Measurements from ENCODE around the gene SETD1B.

Gene SETD1B

DNA sequence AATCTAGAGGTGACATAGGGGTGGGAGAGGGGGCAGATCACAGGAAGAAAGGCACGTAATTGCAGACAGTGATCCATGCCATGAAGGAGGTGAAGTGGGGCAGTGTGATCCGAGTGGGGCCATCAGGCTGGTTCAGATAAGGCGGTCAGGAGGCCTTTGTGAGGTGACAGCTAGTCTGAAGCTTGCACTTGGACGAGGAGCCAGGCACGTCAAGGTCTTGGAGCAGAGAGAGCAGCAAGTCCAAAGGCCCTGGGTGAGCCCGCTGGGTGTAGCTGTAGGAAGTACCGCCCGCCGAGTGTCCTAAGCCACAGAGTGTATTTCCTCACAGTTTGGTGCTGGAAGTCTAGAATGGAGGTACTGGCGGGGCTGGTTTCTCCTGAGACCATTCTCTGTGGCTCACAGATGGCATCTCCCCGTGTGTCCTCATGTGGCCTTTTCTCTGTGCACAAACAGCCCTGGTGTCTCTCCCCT is 33.9 kb upstream of the SETD1B start:
- no peaks in the 10 kb centered on the region for H3K36me3 ChIP-seq (ENCODE audit: control insufficient read depth, low read length)
- no peaks in the 10 kb centered on the region for H3K27me3 ChIP-seq (ENCODE audit: control insufficient read depth, low read length)
- no peaks in the 10 kb centered on the region for H3K9me3 ChIP-seq (ENCODE audit: control insufficient read depth, insufficient read depth, low read length)
- H4K20me1 ChIP-seq (ENCODE audit: control insufficient read depth, insufficient read depth, low read depth, low read length), result no peaks in the 10 kb centered on the region
- no peak overlapping the region for H3K4me3 ChIP-seq (ENCODE audit: low read length)
- H3K4me1 ChIP-seq (ENCODE audit: control insufficient read depth, low read length), result peaks cover 9% of the 10 kb centered on the region
- TF ChIP-seq, protein P1, sequence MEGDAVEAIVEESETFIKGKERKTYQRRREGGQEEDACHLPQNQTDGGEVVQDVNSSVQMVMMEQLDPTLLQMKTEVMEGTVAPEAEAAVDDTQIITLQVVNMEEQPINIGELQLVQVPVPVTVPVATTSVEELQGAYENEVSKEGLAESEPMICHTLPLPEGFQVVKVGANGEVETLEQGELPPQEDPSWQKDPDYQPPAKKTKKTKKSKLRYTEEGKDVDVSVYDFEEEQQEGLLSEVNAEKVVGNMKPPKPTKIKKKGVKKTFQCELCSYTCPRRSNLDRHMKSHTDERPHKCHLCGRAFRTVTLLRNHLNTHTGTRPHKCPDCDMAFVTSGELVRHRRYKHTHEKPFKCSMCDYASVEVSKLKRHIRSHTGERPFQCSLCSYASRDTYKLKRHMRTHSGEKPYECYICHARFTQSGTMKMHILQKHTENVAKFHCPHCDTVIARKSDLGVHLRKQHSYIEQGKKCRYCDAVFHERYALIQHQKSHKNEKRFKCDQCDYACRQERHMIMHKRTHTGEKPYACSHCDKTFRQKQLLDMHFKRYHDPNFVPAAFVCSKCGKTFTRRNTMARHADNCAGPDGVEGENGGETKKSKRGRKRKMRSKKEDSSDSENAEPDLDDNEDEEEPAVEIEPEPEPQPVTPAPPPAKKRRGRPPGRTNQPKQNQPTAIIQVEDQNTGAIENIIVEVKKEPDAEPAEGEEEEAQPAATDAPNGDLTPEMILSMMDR (IDR thresholded peaks at IDR 0.05; ENCODE audit: low read depth, low read length, poor library complexity, severe bottlenecking), result no peak
- no peak for TF ChIP-seq EZH2phosphoT487 (IDR thresholded peaks at IDR 0.05; ENCODE audit: borderline replicate concordance, low read length)
- H3K9me2 ChIP-seq (replicated peaks; ENCODE audit: control insufficient read depth, low read length), result no peaks in the 10 kb centered on the region
- H3K4me2 ChIP-seq (ENCODE audit: low read length), result no peak overlapping the region
- no peaks in the 10 kb centered on the region for H3K79me2 ChIP-seq (ENCODE audit: control insufficient read depth, low read length)
- H3K27ac ChIP-seq (ENCODE audit: low read depth, low read length), result no peak overlapping the region
- 0 out of 2 replicates have a peak, but pooled peaks cover 2% of the 10 kb centered on the region for H3F3A ChIP-seq (ENCODE audit: control insufficient read depth, insufficient read depth)

DNA sequence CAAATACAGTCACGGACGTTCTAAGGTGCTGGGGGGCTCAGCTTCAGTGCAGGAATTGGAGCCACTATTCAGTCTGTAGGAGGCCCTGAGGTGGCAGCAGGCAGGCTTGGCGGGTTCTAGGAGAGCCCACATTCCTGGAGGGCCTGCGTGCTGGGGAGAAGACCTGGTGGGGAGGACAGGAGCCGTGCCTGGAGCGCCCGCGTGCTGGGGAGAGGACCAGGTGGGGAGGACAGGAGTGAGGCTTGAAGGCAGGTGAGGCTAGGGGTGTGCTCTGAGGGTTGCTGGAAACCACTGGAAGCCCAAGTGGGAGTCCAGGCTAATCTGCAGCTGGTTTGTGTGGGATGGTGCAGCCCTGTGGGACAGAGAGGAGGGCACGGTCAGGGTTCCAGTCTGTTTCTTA is 33.4 kb upstream of the SETD1B start:
- TF ChIP-seq EZH2phosphoT487 (IDR thresholded peaks at IDR 0.05; ENCODE audit: borderline replicate concordance, low read length), result no peak
- Histone ChIP-seq H3K27me3 (ENCODE audit: control insufficient read depth, low read length) (no peaks in the 10 kb centered on the region), H3K4me1 (ENCODE audit: control insufficient read depth, low read length) (peaks cover 9% of the 10 kb centered on the region), H3K4me2 (ENCODE audit: low read length) (no peak overlapping the region), H3K27ac (ENCODE audit: low read depth, low read length) (no peak overlapping the region), H3K9me3 (ENCODE audit: control insufficient read depth, insufficient read depth, low read length) (no peaks in the 10 kb centered on the region), H3F3A (ENCODE audit: control insufficient read depth, insufficient read depth) (0 out of 2 replicates have a peak, but pooled peaks cover 2% of the 10 kb centered on the region), H3K36me3 (ENCODE audit: control insufficient read depth, low read length) (no peaks in the 10 kb centered on the region), H3K4me3 (ENCODE audit: low read length) (no peak overlapping the region), H3K9me2 (replicated peaks; ENCODE audit: control insufficient read depth, low read length) (no peaks in the 10 kb centered on the region), H3K79me2 (ENCODE audit: control insufficient read depth, low read length) (no peaks in the 10 kb centered on the region), H4K20me1 (ENCODE audit: control insufficient read depth, insufficient read depth, low read depth, low read length) (no peaks in the 10 kb centered on the region)

DNA sequence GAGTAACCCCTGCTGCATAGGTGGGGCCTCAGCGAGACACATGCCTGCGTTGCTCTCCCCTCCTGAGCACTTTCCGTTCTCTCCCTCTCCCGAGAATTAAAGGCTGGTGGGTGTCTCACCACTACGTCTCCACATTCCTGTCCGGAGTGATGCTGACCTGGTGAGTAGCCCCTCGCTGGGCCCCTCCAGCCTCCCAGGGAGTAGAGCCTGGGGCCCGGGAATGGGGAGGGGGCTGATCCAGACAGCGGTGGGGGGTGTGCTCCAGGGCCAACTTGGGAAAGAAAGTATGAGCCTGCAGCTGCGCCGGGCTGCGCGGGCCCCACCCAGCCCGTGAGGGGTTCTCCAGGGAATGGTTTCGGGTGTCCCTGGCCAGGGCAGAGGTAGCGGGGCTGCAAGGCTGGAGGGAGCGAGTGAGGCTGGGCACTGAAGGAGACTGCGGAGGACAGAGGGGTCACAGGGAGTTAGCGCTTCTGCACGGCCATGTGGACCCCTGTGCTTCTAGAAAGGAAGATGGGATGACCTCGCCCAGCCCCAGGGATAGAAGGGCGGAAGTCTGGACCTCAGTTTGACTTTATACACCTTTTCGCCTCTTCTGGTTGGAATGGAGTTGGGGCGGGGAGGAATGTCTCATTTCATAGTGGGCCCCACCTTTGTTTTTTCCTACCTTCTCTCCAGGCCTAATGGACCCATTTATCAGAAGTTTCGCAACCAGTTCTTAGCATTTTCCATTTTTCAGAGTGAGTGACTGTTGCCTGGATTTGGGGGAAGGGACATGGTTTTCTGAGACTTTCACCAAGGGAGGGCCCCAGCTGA is 32.8 kb upstream of the SETD1B start:
- H3K36me3 ChIP-seq (ENCODE audit: control insufficient read depth, low read length), result no peaks in the 10 kb centered on the region
- no peak overlapping the region for H3K4me2 ChIP-seq (ENCODE audit: low read length)
- no peaks in the 10 kb centered on the region for H3K9me3 ChIP-seq (ENCODE audit: control insufficient read depth, insufficient read depth, low read length)
- no peak overlapping the region for H3K4me3 ChIP-seq (ENCODE audit: low read length)
- H3K4me1 ChIP-seq (ENCODE audit: control insufficient read depth, low read length), result peaks cover 11% of the 10 kb centered on the region
- H3K27me3 ChIP-seq (ENCODE audit: control insufficient read depth, low read length), result no peaks in the 10 kb centered on the region
- no peaks in the 10 kb centered on the region for H4K20me1 ChIP-seq (ENCODE audit: control insufficient read depth, insufficient read depth, low read depth, low read length)
- TF ChIP-seq, protein P1 (IDR thresholded peaks at IDR 0.05; ENCODE audit: low read depth, low read length, poor library complexity, severe bottlenecking), result no peak
- no peak for TF ChIP-seq EZH2phosphoT487 (IDR thresholded peaks at IDR 0.05; ENCODE audit: borderline replicate concordance, low read length)
- 0 out of 2 replicates have a peak, but pooled peaks cover 2% of the 10 kb centered on the region for H3F3A ChIP-seq (ENCODE audit: control insufficient read depth, insufficient read depth)
- H3K27ac ChIP-seq (ENCODE audit: low read depth, low read length), result no peak overlapping the region
- no peaks in the 10 kb centered on the region for H3K9me2 ChIP-seq (replicated peaks; ENCODE audit: control insufficient read depth, low read length)
- H3K79me2 ChIP-seq (ENCODE audit: control insufficient read depth, low read length), result no peaks in the 10 kb centered on the region

Measured in DOHH2 (cell line).